Esophagus squamous epithelium (tissue), 5 donors: ENCODE data around the gene PDZD7. TPM values are rescaled to one million over a fixed set of nuclear protein-coding genes. Genes with fewer than 3 reads are reported as not detected.

Source experiments
- DNase-seq: peaks from one replicate; lab custom pipeline; 2025; lab: John Stamatoyannopoulos, UW
- H3K27ac ChIP-seq, 4 donors: fragments of 200-600 bp; sonication (generic); one replicate each; pipeline ENCODE4 v1.5.1; 2016 to 2019; ENCODE audit warnings: mild to moderate bottlenecking in 1 of 4
- H3K27me3 ChIP-seq, 4 donors: fragments of 200-600 bp; sonication (generic); 1 replicate in 3 of 4; 2 replicates in 1 of 4; pipeline versions ENCODE4 v1.5.1 to v1.6.0; 2017 to 2021; ENCODE audit warnings: antibody characterized with exemption in 1 of 4
- H3K36me3 ChIP-seq, 3 donors: fragments of 200-600 bp; sonication (generic); one replicate each; pipeline ENCODE4 v1.5.1; 2016 to 2019
- H3K4me1 ChIP-seq, 3 donors: fragments of 200-600 bp; sonication (generic); one replicate each; pipeline ENCODE4 v1.5.1; 2017 to 2019
- H3K4me3 ChIP-seq, 4 donors: fragments of 200-600 bp; sonication (generic); 1 replicate in 3 of 4; 2 replicates in 1 of 4; pipeline ENCODE4 v1.5.1; 2016 to 2019; ENCODE audit warnings: mild to moderate bottlenecking in 2 of 4, moderate library complexity in 1 of 4
- H3K9me3 ChIP-seq, 3 donors: fragments of 200-600 bp; sonication (generic); one replicate each; pipeline ENCODE4 v1.5.1; 2016 to 2019
- POLR2A ChIP-seq, 4 donors: fragments of 450-650 bp; IDR thresholded peaks; one replicate each; pipeline ENCODE4 v1.6.1; 2017; ENCODE audit warnings: antibody characterized with exemption in 4 of 4, mild to moderate bottlenecking in 4 of 4, moderate library complexity in 3 of 4
- WGBS, 2 donors: methylation state at CpG; one replicate each; pipeline ENCODE4 v1.1.5; 2018; 5-methylcytosine and 5-hydroxymethylcytosine counted together
- intact Hi-C: fragments of 100-400 bp; cut with DNase I; formaldehyde crosslinking; loops from one replicate; pipeline ENCODE4 v1.15.0; 2022
- total RNA-seq, 4 donors: library from RNA; depleted of rRNA; stranded (reverse); fragments of >200 nt; gene quantifications; one replicate each; pipeline ENCODE4 v1.1.0, GENCODE V29; 2016
- TF ChIP-seq, protein P1 (sequence below), 6 experiments: fragments of 450-650 bp in 4 of 6; fragments of 200-600 bp in 2 of 6; sonication (generic) in 2 of 6; IDR thresholded peaks; one replicate each; pipeline ENCODE4 v1.5.1; 2016 to 2019; ENCODE audit warnings: antibody characterized with exemption in 6 of 6, mild to moderate bottlenecking in 4 of 6, moderate library complexity in 4 of 6
- donor health status: DM: yes; HTN: yes; CAD: no.

PDZD7 gene
- total RNA-seq, 4 donors from 2014 or later = 0.19 to 0.29 (median 0.26) TPM; not detected in 1

DNA sequence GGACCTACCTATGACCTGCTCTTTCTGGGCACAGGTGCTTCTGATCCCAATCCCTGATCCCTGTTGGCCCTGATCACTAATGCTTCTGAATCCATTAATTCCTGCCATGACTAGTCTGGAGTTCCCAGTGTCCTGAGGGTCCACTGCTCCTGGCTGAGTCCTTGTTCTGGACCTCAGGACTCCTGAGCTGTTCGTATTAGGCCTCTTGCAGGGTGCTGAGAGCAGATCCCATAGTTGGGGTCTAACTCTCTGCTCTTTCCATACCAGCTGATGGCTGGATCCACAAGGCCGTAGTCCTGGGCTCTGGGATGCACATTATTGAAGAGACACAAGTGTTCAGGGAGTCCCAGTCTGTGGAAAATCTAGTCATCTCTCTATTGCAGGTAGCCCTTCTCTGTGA, 50.6 kb downstream of the PDZD7 start:
- intact Hi-C loops = no loop called here
- H3K4me1 ChIP-seq = peaks cover 0 to under 1% (median 0%) of the 10 kb centered on the region in 3 donors
- no peak for TF ChIP-seq POLR2A (IDR thresholded peaks at IDR 0.05)
- TF ChIP-seq, protein P1, sequence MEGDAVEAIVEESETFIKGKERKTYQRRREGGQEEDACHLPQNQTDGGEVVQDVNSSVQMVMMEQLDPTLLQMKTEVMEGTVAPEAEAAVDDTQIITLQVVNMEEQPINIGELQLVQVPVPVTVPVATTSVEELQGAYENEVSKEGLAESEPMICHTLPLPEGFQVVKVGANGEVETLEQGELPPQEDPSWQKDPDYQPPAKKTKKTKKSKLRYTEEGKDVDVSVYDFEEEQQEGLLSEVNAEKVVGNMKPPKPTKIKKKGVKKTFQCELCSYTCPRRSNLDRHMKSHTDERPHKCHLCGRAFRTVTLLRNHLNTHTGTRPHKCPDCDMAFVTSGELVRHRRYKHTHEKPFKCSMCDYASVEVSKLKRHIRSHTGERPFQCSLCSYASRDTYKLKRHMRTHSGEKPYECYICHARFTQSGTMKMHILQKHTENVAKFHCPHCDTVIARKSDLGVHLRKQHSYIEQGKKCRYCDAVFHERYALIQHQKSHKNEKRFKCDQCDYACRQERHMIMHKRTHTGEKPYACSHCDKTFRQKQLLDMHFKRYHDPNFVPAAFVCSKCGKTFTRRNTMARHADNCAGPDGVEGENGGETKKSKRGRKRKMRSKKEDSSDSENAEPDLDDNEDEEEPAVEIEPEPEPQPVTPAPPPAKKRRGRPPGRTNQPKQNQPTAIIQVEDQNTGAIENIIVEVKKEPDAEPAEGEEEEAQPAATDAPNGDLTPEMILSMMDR (IDR thresholded peaks at IDR 0.05) = no peak
- H3K4me3 ChIP-seq = no peak overlapping the region
- H3K27ac ChIP-seq = no peak overlapping the region
- H3K36me3 ChIP-seq = peaks cover 5 to 79% (median 6%) of the 10 kb centered on the region in 3 donors
- 100% methylated on average over 1 to 2 of the region's 2 CpGs for WGBS, 2 donors
- no peaks in the 10 kb centered on the region for H3K9me3 ChIP-seq
- no peaks in the 10 kb centered on the region for H3K27me3 ChIP-seq
- DNase-seq = no peak

DNA sequence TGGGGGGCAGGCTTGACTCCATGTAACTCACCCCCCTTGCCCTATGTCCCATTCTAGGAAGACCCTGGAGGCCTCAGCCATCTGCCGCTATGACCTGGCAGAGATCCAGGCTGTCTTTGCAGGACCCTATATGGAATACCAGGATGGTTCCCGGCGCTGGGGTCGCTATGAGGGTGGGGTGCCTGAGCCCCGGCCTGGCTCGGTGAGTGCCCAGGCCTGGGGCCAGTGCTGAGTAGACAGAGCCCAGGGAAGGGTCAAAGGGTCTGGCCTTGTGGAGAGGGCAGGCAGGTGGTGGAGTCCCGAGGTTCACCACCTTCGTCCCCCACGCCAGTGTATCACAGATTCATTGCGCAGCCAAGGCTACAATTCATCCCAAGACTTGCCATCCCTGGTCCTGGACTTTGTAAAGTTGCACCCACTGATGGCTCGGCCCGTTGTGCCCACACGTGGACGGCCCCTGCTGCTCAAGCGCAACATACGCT, 51.1 kb downstream of the PDZD7 start:
- WGBS, 2 donors = 83 to 93% methylated on average over 2 to 3 of the region's 16 CpGs
- no peak for DNase-seq
- Histone ChIP-seq H3K4me3 (no peak overlapping the region), H3K9me3 (no peaks in the 10 kb centered on the region), H3K4me1 (no peaks in the 10 kb centered on the region), H3K27me3 (no peaks in the 10 kb centered on the region), H3K36me3 (peaks cover 5 to 75% (median 6%) of the 10 kb centered on the region in 3 donors), H3K27ac (no peak overlapping the region)
- TF ChIP-seq POLR2A (IDR thresholded peaks at IDR 0.05) = no peak
- TF ChIP-seq, protein P1 (IDR thresholded peaks at IDR 0.05) = no peak
- intact Hi-C loops = no loop called here

DNA sequence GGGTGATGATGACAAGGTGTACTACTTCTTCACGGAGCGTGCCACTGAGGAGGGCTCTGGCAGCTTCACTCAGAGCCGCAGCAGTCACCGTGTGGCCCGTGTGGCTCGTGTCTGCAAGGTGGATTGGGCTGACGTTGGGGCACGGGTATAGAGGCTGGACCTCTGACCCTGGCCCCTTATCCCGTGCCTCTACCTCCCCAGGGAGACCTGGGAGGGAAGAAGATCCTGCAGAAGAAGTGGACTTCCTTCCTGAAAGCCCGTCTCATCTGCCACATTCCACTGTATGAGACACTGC, 52.1 kb downstream of the PDZD7 start:
- Histone ChIP-seq H3K4me3 (no peak overlapping the region), H3K9me3 (no peaks in the 10 kb centered on the region), H3K36me3 (peaks cover 5 to 65% (median 6%) of the 10 kb centered on the region in 3 donors), H3K27me3 (no peaks in the 10 kb centered on the region), H3K4me1 (no peaks in the 10 kb centered on the region), H3K27ac (no peak overlapping the region)
- intact Hi-C loops = no loop called here
- DNase-seq = no peak
- TF ChIP-seq, protein P1 (IDR thresholded peaks at IDR 0.05) = no peak
- TF ChIP-seq POLR2A (IDR thresholded peaks at IDR 0.05) = no peak
- WGBS, 2 donors = 67 to 85% methylated on average over 1 to 8 of the region's 10 CpGs

DNA sequence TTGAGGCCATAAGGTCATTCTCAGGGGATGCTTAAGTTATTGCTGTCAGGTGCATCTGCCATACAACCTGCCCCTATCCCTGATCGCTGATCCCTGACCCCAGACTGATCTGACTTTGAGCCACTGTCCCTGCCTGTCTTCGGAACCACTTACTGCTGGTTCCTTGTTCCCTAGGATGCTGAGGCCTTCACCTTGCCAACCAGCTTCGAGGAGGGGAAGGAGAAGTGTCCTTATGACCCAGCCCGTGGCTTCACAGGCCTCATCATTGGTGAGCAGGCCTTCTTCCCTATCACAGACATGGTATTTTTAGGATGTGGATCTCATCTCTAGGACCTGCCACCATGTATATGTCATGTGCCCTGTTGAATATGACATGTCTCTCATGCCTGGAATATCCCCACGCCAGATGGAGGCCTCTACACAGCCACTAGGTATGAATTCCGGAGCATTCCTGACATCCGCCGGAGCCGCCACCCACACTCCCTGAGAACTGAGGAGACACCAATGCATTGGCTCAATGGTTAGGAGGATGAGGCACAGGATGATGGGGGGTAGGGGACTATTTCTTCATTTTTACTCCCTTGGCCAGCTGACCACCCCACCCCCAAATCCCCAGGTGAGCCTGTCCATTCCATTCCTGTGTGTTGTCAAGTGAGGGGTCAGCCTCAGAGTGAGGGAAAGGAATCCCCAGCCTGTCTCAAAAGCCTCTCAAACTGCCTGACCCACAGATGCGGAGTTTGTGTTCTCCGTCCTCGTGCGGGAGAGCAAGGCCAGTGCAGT, 52.6 kb downstream of the PDZD7 start:
- H3K27me3 ChIP-seq = no peaks in the 10 kb centered on the region
- intact Hi-C loops = no loop called here

DNA sequence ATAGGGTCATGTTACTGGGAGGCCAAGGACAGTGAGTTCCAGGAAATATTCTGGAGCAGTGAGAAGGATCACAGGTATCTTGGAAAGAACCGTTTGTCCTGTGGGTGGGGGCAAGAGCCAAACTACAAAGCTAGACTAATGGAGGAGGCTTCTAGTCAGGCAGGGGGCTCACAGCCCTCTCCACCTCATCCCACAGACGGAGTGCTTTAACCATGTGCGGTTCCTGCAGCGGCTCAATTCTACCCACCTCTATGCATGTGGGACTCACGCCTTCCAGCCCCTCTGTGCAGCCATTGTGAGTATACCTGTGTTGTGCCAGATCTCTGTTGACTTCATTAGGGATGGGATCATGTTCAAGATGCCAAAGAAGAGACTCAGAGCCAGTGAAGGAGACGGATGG, 53.5 kb downstream of the PDZD7 start:
- Histone ChIP-seq H3K4me1 (no peaks in the 10 kb centered on the region), H3K4me3 (no peak overlapping the region), H3K27me3 (no peaks in the 10 kb centered on the region), H3K36me3 (peaks cover 0 to 51% (median 6%) of the 10 kb centered on the region in 3 donors), H3K9me3 (no peaks in the 10 kb centered on the region), H3K27ac (no peak overlapping the region)
- WGBS, 2 donors = 79 to 85% methylated on average over 6 of the region's 6 CpGs
- no peak for DNase-seq
- TF ChIP-seq, protein P1 (IDR thresholded peaks at IDR 0.05) = no peak
- TF ChIP-seq POLR2A (IDR thresholded peaks at IDR 0.05) = no peak
- intact Hi-C loops = no loop called here

More for the DNA sequence above, 52.6 kb downstream of the PDZD7 start:
- Histone ChIP-seq H3K4me3 (no peak overlapping the region), H3K36me3 (peaks cover 0 to 60% (median 6%) of the 10 kb centered on the region in 3 donors), H3K27ac (no peak overlapping the region), H3K9me3 (no peaks in the 10 kb centered on the region), H3K4me1 (no peaks in the 10 kb centered on the region)
- TF ChIP-seq POLR2A (IDR thresholded peaks at IDR 0.05) = no peak
- 82 to 88% methylated on average over 11 to 13 of the region's 13 CpGs for WGBS, 2 donors
- no peak for DNase-seq
